ENCODE data around the gene OR10A7.

GRCh38 chr12:55250944-55251343 is 30.1 kb downstream of the OR10A7 start:
- TF ChIP-seq ZFP3 (CRISPR knock-in tag; IDR thresholded peaks at IDR 0.05) = no peak
- TF ChIP-seq TCF4 (CRISPR knock-in tag; IDR thresholded peaks at IDR 0.05; ENCODE audit: borderline replicate concordance) = no peak
- TF ChIP-seq ZC3H10 (CRISPR knock-in tag; IDR thresholded peaks at IDR 0.05) = no peak
- no peak for TF ChIP-seq POU6F1 (CRISPR knock-in tag; IDR thresholded peaks at IDR 0.05; ENCODE audit: borderline replicate concordance, low read depth)
- TF ChIP-seq CSDC2 (CRISPR knock-in tag; IDR thresholded peaks at IDR 0.05) = no peak
- TF ChIP-seq CREB5 (CRISPR knock-in tag; IDR thresholded peaks at IDR 0.05; ENCODE audit: low read depth) = no peak
- TF ChIP-seq PPARA (CRISPR knock-in tag; IDR thresholded peaks at IDR 0.05; ENCODE audit: borderline replicate concordance) = no peak
- TF ChIP-seq RARB (CRISPR knock-in tag; IDR thresholded peaks at IDR 0.05) = no peak
- no peak for TF ChIP-seq ISL1 (CRISPR knock-in tag; IDR thresholded peaks at IDR 0.05)
- no peak for TF ChIP-seq ARNTL (CRISPR knock-in tag; IDR thresholded peaks at IDR 0.05; ENCODE audit: borderline replicate concordance, low read depth)
- TF ChIP-seq PATZ1 (CRISPR knock-in tag; IDR thresholded peaks at IDR 0.05; ENCODE audit: borderline replicate concordance) = no peak
